ENCODE data around the gene ATG2A.

Gene ATG2A

DNA sequence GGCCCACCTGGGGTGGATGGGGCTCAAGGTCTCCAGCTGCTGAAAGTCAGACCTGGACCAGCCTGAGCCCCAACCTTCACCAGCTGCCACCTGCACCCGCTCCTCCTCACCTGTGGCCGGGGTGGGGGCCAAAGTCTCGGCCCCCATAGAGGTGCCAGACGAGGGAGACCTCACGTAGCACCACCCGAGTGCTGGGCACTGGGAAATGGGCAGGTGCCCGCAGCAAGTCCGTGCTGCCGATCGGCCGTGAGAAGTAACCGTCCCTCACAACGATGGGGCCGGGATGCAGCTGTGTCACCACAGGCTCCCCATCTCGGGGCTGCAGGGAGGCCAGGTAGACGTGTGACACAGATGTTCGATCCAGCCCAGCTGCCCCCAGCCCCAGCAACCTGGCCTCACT lies 16.2 kb downstream of the ATG2A start:
- no peak for DNase-seq

DNA sequence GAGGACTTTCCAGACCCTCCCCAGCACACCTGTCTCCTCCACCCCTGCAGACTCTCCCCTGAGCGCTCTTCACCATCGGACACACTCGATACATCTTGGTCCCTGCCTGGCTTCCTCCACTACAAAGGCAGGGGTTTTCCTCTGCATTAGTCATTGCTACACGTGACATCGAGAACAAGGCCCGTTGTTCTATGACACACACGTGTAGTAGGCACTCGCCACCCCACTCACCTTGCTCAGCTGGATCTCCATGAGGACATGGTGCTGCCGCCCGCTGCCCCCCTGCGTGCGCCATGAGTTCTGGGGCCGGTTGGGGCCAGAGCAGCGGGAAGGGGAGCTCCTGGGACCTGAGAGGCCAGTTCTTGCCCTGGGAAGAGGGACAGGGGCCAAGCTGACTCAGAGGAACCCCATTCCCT lies 16.7 kb downstream of the ATG2A start:
- peak; percentile 53 for DNase-seq

DNA sequence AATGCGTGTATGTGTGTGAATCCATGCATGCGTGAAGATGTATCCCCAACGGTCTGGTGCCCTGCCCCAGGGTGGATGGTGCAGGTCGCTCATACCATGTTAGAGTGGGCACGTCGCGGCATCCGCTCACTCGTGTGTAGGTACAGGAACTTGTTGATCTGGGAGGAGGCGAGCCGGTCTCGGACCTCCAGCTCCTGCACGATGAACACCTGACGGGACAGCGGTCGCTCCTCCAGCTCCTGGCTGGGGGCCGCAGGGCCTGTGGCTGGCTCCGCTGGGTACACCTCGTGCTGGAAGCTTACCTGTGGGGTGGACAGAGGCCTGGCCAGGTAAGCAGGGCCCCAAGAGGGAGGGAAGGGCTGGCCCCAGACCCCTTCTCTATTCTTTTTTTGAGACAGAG lies 18.5 kb downstream of the ATG2A start:
- DNase-seq, result no peak

DNA sequence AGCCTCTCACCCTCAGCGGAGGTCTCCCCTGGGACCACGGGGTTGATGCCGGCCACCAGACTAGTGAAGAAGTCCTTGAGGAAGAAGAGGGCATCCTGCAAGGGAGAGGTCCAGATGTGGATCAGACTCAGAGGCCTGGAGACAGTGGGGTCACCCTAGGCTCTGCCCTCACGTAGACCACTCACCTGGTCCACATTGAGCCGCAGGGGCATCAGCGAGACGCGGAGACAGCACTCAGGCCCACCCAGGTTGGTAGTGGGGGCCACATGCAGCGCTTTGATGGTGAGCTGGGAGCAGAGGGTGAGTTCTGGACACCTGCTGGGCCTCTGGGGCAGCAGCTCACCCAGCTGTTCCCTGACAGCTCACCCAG lies 18.9 kb downstream of the ATG2A start:
- no peak for DNase-seq

DNA sequence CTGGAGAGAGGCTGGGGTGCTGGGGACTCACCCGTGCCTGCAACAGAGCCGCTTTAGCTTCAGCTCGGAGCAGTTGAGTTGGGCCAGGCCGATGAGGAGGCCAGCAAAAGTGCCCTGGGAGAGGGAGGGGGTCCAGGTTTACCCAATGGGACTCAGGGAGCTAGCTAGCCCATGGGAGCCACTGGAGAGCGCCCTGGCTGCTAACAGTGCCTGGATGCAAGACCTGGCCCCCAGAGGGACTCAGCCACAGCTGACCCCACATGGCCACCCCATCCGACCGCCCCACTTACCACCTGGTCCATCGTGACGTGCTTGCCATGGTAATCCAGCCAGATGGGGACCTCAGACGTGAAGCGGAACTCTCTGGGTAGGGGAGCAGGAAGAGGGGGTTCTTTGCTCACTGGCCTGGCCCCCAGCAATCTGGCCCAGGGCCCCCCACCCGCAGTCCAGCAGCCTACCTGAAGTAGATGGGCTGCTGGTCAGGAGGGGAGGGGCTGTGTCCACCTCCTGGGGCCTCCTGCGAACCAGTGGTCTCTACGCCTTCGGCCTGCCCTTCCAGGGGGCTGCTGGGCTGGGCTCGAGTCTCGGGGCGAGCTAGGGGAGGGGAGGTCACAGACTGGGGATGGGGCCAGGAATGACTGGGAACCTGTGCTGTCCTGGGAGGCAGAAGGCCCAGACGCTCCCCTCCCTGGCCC lies 19.5 kb downstream of the ATG2A start:
- DNase-seq, result no peak

DNA sequence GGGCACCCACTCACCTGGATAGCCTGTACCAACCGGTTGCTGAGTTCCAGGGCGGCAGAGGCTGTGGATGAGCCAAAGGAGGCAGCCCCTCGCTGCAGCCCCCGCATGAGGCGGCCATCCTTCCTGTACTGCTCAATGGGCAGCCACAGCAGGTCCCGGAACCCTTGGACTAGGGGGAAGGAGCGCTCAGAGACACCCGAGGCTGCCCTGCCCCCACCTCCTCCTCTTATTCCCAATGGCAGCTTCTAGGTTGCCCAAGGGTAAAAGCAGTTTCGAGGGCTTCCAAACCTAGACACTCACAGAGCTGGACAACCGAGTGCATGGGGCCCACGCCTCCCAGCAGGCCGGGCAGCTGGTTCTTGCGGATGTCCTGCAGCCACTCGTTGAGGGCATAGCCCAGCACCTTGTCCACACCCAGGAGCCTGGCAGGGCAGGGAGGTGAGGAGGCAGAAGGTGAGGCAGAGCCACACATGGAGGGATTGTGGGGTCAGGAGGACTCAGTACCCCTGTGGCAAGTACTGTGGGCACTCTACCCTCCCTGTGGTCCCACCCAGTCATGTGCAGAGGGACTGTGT lies 20.5 kb downstream of the ATG2A start:
- DNase-seq, result no peak

DNA sequence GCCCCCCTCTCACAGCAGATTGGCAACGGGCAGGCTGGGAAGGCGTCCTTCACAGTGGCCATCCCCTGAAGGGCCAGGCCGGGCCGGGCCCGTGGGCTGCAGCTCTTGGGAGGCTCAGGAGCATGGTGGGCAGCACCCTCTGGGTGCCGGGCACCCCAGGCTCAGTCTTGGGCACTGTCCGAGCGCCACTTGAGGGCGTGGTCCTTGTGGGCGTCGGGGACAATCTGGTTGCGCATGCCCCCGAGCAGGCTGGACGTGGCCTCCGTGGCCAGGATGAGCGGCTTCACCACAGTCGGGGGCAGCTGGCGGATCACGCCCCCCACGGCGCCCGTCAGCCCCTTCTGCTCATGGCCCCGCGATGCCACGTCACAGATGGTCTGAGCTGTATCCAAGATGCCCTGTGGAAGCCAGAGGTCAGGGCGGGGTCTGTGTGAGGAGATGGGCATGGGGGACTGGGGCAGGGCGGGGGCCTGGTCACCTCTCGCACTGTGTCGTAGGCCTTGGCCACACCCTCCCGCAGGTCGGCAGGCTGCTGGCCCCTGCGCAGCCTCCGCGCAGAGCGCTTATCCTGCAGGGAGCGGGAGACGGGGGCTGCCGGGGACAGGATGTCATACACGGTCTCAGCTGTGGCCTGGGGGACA lies 22.1 kb downstream of the ATG2A start:
- no peak for DNase-seq

DNA sequence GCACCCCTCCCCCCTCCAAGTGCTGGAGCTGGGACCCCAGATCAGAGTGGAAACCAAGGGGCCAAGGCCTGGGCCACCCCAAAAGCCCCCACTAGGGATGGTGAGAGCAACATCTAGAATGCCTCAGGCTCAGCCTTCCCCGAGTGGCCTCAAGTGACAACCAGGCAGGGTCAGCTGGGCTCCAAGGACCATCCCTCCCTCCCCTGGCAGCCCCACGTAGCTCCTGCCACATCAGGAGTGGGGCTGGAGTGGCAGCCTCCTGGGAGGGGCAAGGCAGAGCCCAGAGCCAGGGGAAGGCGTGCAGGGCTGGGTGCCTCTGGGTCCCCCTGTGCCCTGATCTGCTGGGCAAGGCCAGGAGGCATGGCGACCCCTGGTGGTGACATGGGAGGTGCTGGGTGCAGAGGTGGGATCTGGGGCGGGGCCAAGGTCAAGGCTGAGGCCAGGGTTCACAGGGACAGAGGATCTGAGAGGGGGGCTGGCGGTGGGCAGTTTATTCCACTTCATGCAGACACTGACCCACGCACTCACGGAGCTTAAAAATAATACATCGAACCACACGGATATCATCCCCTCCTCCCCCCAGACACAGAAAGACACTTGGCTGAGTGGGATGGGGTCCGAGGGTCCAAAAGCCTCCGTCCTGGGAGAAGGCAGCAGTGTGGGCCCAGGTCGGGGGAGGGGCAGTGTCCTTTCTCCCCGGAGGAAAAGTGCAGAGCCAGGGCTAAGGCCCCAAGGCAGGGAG lies 22.8 kb downstream of the ATG2A start:
- DNase-seq, result peak; percentile 84

DNA sequence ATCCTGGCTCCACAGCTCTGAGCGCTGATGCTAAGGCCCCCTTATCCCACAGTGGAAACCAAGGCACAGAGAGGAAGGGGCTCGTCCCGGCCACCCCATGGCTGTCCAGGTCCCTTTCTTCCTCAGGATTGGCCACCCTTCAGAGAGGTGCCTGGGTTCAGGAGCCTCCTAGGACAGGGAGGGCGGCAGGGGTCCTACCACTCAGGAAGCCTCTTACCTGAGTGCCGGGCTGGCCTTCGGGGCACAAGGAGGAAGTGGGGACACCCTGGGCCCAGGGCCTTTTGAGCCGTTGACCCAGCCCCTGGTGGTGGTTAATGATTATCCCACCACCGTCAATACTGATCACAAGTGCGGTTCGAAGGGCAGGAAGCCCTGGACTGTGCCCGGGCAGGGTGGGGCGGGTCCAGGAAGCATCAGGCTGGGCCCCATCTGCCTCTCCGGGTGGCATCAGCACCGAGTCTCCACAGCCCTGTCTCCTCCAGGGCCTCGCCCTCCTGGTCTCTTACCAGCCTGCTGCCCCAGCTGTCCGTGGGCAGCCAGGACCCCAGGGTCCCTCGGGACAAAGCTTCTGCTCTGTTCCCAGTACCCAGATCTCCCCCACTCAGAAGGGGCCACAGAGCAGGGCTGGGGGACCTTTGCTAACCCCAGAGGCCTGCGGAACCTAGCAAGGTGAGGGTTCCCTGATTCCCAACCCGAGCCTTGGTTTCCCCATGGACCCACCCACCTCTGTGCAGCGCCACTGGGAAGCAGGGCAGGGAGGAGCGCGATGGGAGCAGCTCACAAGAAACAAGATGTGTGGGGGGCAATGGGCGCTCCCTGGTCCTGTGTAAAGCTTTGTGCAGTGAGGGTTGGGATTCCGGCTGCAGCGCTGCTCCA lies 23.6 kb downstream of the ATG2A start:
- no peak for DNase-seq

DNA sequence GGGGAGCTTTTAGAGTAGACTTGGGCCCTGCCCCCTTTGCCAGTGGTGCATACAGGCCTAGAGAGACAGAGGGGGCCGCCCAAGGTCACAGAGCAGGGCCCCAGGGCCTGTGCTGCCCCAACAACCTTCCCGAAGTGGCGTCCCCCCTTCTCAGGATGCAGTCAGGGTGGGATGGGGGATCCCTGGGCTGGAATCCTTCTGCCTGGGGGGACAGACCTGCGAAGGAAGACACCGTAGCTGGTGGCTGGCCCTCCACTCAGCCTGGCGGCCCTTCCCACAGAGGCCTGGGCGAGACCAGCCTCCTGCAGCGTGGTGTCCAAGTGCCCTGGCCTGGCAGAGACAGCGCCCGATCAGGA lies 24.2 kb downstream of the ATG2A start:
- DNase-seq, result no peak

DNA sequence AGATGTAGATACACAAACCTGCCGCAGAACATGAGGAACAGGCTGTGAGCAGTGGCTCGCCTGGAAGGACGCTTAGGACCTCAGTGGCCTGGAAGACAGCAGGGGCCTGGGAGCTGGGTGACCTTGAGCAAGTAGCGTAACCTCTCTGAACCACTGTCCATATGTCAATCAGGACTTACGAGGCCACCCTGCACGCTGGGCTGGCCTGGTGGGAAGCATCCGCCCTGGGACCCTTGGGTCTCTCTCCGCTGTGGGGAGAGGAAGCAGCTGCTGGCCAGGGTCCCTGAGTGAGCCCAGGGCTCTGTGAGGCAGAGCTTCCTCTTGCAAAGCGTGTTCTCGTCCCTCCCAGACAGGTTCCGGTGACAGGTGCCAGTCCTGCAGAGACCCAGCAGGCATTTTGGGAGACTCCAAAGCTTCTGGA lies 24.6 kb downstream of the ATG2A start:
- DNase-seq, result no peak

DNA sequence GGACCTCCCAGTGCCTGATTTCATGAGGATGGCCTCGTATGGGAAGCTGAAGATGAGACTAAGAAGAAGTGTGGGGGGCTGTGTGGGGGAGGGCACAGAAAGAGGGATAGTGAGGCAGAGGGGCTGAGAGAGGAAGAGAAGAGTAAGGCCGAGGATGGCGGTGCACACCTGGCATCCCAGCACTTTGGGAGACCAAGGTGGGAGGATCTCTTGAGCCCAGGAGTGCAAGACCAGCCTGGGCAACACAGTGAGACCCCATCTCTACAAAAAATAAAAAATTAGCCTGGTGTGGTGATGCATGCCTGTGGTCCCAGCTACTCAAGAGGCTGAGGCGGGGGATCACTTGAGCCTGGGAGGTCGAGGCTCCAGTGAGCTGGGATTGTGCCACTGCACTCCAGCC lies 25.1 kb downstream of the ATG2A start:
- DNase-seq, result no peak

DNA sequence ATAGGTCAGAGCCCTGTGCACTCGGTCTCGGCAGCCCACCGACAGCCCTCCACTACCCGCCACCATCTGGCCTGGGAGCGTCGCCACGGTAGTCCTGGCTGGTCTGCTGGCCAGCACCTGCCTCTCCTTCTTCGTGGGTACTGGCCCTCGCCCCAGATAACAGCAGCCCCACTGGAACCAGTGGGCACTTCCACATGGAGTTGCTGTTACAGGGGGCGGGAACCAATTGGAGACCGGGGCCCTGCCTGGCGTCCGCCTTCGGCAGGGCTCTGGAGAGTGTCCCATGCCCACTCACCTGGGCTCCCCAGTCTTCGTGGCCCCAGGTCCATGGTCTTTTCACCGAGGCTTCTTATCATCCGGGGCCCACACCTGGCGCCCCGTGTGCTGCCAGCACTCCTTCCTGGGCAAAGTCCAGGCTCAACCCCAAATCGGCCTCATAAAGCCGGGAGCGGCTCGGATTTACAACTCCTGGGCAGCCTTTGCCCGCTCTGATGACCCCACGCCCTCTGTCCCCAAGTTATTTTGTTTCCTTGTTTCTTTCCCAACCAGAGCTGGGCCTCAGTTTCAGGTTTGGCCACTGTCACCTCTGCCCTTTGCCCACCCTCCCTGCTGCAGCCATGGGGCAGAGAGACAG lies 25.7 kb downstream of the ATG2A start:
- DNase-seq, result no peak

DNA sequence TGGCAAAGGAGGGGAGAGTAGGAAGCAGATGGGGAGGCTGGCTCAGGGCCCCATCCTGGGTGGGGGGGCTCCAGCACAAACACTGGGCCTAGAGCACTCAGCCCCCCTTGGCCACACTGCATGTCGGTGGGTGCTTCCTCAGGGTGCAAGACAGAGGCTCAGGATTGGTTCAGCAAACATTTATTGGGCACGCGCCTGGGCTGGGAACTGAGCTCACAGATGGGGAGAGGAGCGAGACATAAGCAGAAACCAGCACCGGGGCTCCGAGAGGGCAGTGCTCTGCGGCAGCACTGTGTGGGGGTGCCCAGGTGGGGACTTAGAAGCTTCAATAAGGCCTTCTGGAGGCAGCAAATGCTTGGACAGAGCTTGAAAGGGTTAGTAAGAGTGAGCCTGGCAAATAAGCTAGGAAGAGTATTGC lies 26.5 kb downstream of the ATG2A start:
- no peak for DNase-seq

DNA sequence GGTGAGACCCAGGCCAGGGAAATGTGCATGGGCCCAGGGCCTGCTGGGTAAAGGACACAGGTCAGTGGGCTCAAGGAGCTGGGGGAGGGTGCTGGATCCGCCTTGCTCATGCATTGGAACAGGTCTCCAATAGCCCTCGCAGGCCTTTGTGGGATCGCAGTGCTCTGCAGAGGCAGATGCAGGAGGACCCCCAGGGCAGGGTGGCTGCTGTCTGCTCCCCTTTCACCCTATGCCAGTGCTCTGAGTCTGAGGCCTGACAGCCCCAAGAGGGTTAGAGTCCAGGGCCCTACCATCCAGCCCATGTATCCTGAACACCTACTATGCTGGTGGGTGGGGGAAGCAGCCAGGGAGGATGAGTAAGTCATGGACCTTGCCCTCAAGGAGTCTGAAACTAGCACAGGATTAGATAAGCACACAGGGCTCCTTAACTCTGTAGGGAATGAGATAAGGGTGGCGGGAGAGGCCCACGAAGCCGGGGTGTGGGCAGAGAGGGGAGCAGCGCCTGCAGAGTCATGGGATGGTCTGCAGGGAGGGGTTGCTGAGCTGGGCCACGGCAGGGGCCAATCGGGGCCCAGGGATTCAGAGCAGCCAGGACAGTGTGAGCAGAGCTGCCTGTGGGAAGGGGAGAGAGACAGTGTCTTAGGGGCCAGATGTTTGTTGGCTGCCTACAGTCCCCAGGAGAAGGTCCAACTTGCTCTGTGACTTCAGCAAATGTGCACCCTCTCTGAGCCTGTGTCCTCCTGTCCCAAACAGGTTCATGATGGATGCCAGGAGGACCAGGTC lies 28.1 kb downstream of the ATG2A start:
- DNase-seq, result no peak

DNA sequence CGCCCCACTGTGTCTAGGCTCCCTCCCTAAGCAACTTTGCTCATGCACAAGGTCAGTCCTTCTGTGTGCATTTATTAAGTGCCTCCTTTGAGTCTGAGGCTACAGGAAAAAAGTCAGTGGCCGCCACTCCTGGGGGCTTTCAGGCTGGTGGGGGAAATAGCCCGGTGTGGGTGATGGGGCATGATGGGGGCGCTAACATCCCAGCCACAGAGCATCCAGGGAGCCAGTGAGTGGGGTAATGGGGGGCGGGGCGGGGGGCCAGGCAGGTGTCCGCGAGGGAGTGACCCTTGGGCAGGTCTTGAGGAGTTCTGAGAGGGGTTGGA lies 28.6 kb downstream of the ATG2A start:
- DNase-seq, result no peak

DNA sequence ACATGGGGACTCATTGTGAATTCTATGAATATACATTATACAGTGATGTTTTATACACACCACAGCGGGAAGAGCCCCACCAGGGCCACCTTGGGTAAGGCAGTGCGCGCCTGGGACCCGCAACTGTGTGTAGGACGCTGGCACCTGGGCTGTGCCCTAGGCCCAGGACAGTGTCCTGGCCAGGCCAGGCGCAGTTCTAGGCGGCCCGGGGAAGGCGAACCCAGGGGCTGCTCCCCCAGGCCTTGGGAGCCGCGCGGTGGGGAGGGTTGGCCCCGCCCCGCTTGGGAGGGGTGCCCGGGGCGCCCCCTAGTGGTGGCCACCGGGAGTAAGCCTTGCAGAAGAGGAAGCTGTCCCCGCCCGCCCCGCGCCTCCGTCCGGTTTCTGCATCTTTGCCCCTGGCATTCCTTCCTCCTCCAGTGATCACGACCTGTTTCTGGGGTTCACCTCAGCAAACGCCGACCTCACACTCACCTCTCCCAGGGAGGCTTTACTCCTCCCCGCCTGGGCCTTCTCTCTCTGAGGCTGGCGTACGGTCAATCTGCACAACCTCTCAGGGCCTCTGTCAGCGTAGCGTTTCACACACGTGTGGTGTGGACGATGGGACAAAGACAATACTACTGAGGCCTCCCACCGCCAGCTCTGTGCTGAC lies 29.1 kb downstream of the ATG2A start:
- peak; percentile 76 for DNase-seq

DNA sequence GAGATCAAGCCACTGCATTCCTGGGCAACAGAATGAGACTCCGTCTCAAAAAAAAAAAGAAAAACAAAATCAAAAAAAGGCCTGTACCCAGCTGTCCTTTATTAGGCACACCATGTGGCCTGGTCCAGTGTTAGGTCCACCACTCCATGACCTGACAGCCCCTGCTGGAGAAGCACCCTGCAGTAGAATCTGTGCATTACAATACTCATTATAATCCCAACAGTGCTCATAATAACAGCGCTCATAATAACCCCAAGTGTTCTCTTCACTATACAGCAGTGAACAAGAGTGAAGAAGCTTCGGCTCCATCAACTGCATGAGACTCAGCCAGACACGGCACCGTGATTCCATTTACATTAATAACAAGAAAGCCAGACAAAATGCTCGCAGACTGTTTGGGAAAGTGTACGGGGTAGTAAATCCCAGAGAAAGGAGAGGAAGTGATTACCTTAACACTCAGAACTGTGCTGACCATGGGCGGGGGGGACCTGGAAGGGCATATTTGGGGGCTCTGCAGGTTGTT lies 29.7 kb downstream of the ATG2A start:
- no peak for DNase-seq

DNA sequence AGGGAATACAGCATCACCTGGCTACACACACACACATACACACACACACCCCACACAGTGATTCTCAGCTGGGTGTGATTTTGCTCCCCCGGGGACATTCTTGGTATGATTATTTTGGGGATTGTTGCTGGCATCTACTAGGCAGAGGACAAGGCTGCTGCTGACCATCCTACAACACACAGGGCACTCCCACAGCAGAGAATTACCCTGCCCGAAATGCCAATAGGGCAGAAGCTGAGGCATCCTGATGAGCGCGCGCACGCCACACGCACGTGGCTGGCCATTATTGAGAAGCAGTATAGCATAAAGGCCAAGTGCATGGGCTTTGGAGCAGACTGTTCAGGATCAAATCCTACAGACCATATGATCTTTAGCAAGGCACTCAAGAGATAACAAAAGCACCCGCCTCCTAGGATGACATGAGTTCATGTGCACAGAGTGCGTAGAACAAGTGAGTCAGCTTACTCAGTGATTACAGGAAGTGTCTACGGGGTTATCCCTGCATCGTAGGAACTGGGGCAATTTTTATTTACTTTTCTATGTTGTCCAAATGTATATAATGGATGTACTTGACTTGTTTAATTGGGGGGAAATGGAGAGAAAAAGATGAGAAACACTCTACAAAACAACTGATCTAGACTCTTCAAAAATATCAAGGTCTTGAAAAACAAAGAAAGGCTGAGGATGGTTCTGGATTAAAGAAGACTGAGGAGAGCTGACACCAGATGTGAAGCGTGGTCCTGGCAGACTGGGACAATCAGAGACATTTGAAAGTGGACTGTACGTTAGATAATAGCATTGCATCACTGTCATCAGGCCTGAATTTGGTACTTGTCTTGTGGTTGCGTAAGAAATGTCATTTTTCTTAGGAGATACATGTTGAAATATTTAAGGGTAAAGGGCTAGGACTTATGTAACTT lies 31.4 kb downstream of the ATG2A start:
- DNase-seq, result no peak

DNA sequence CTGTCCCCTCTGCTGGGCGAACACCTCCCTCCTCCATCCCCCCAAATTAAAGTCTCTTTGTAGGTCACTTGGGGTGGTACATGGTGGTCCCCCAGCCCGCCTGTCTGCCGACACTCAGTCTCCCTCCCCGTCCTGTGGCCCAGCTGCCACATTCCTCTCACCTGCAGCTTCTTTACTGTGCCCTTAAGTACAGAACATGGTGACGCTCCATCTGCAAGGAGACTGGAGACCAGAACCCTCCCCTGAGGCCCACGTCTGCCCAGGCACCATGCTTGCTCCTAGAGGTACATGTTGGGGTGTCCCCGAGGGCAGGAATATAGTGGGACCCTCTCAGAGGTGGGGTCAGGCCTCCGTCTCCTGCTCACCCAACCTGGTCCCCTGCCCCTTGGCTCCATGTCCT lies 33.0 kb downstream of the ATG2A start:
- no peak for DNase-seq
